H1 (cell line): ENCODE measurements around the gene HP1BP3. TPM values are rescaled to one million over a fixed set of nuclear protein-coding genes. Genes with fewer than 3 reads are reported as not detected.
A peak's percentile ranks its signal among the peaks of the same experiment; 100 is the strongest.

Experiments used
- CTCF ChIA-PET: fragments of 300-600 bp; sonication (Branson Sonifier 250); formaldehyde crosslinking; loops from one replicate; lab custom pipeline; 2021; ENCODE audit not compliant: partially characterized antibody; lab: Charles Lee
- POLR2A ChIA-PET: fragments of 300-600 bp; sonication (Branson Sonifier 250); formaldehyde crosslinking; loops from one replicate; lab custom pipeline; 2021; ENCODE audit warnings: inconsistent platforms; ENCODE audit not compliant: partially characterized antibody; lab: Charles Lee
- DNase-seq, 2 experiments: peaks; one replicate each; pipeline versions ENCODE4 v3.0.0 to v3.0.0-alpha.2; 2010 to 2022; ENCODE audit warnings: low spot score in 2 of 2, low read depth in 1 of 2, mixed read lengths in 1 of 2
- FAIRE-seq: peaks from 2 replicates; lab custom pipeline; 2011; peaks lifted over from hg19 to GRCh38; lab: Jason Lieb, UNC
- H2AFZ ChIP-seq: 2 replicates; pipeline ENCODE4 v1.8.1; 2012; ENCODE audit warnings: low read length, inconsistent platforms
- H2AK5ac ChIP-seq: 2 replicates; pipeline ENCODE4 v1.6.1; 2013; ENCODE audit warnings: low read depth, low read length
- H2BK120ac ChIP-seq: replicated peaks from 2 replicates; pipeline ENCODE3; 2013; ENCODE audit warnings: low read depth, low read length, inconsistent platforms
- H2BK12ac ChIP-seq: 2 replicates; pipeline ENCODE4 v1.6.1; 2013; ENCODE audit warnings: low read depth, low read length
- H2BK15ac ChIP-seq: 2 replicates; pipeline ENCODE4 v1.6.1; 2013; ENCODE audit warnings: low read length
- H2BK20ac ChIP-seq: 2 replicates; pipeline ENCODE4 v1.6.1; 2013; ENCODE audit warnings: low read length
- H2BK5ac ChIP-seq: 2 replicates; pipeline ENCODE4 v1.6.1; 2013; ENCODE audit warnings: low read depth, low read length
- H3K14ac ChIP-seq: 2 replicates; pipeline ENCODE4 v1.6.1; 2013; ENCODE audit warnings: inconsistent platforms; ENCODE audit not compliant: insufficient read length
- H3K18ac ChIP-seq: 2 replicates; pipeline ENCODE4 v1.6.1; 2013; ENCODE audit warnings: low read length; ENCODE audit errors: extremely low read depth
- H3K23ac ChIP-seq: 2 replicates; pipeline ENCODE4 v1.6.1; 2013; ENCODE audit warnings: inconsistent platforms; ENCODE audit not compliant: insufficient read length
- H3K23me2 ChIP-seq: 2 replicates; pipeline ENCODE4 v1.6.1; 2013; ENCODE audit warnings: low read depth, low read length
- H3K27ac ChIP-seq: 2 replicates; pipeline ENCODE4 v1.6.1; 2011; ENCODE audit warnings: low read depth, low read length, inconsistent platforms
- H3K27me3 ChIP-seq, 4 experiments: replicated peaks in 1 of 4; 1 replicate in 1 of 4; 2 replicates in 3 of 4; pipeline versions ENCODE4 v1.6.1 to v1.8.1; 2011 to 2013; ENCODE audit warnings: low read length in 3 of 4, mild to moderate bottlenecking in 3 of 4, inconsistent platforms in 2 of 4, mixed read lengths in 2 of 4, moderate library complexity in 1 of 4; ENCODE audit not compliant: control insufficient read depth in 3 of 4, insufficient read depth in 3 of 4; ENCODE audit errors: extremely low read depth in 1 of 4
- H3K36me3 ChIP-seq, 4 experiments: 2 replicates each; pipeline versions ENCODE4 v1.6.1 to v1.8.1; 2011 to 2013; ENCODE audit warnings: mild to moderate bottlenecking in 4 of 4, low read length in 3 of 4, moderate library complexity in 2 of 4, control low read depth in 1 of 4, inconsistent platforms in 1 of 4; ENCODE audit not compliant: insufficient read depth in 4 of 4, control insufficient read depth in 2 of 4
- H3K4ac ChIP-seq: replicated peaks from 2 replicates; pipeline ENCODE3; 2013; ENCODE audit warnings: low read length, low read depth, mixed read lengths, inconsistent platforms; ENCODE audit not compliant: insufficient read length
- H3K4me1 ChIP-seq, 4 experiments: replicated peaks in 1 of 4; 1 replicate in 1 of 4; 2 replicates in 3 of 4; pipeline versions ENCODE4 v1.6.1 to v1.8.1; 2011 to 2013; ENCODE audit warnings: low read length in 3 of 4, inconsistent platforms in 2 of 4, mixed read lengths in 1 of 4; ENCODE audit not compliant: insufficient read depth in 4 of 4, control insufficient read depth in 3 of 4
- H3K4me2 ChIP-seq, 2 experiments: 2 replicates each; pipeline versions ENCODE4 v1.6.1 to v1.8.1; 2011 to 2013; ENCODE audit warnings: low read depth in 2 of 2, low read length in 2 of 2, control low read depth in 1 of 2, inconsistent platforms in 1 of 2, mild to moderate bottlenecking in 1 of 2; ENCODE audit not compliant: insufficient read depth in 1 of 2
- H3K4me3 ChIP-seq, 4 experiments: fragments of 200-600, 300-600 bp in 1 of 4; sonication (generic), shearing (Covaris generic), sonication (Bioruptor Twin) in 1 of 4; 2 replicates each; pipeline versions ENCODE4 v1.5.1 to v1.8.1; 2011 to 2016; ENCODE audit warnings: low read length in 4 of 4, low read depth in 3 of 4, control low read depth in 2 of 4, inconsistent platforms in 2 of 4, mild to moderate bottlenecking in 2 of 4, mixed read lengths in 1 of 4, moderate library complexity in 1 of 4; ENCODE audit not compliant: insufficient read depth in 2 of 4; ENCODE audit errors: extremely low read depth in 1 of 4
- H3K56ac ChIP-seq: replicated peaks from 2 replicates; pipeline ENCODE3; 2013; ENCODE audit warnings: low read depth, mild to moderate bottlenecking, mixed read lengths, low read length, inconsistent platforms; ENCODE audit not compliant: insufficient read length
- H3K79me1 ChIP-seq: 2 replicates; pipeline ENCODE4 v1.6.1; 2013; ENCODE audit warnings: low read depth, low read length, control low read depth
- H3K79me2 ChIP-seq, 2 experiments: 2 replicates each; pipeline versions ENCODE4 v1.6.1 to v1.8.1; 2012 to 2013; ENCODE audit warnings: low read length in 2 of 2, mild to moderate bottlenecking in 2 of 2, inconsistent platforms in 1 of 2; ENCODE audit not compliant: insufficient read depth in 2 of 2, control insufficient read depth in 1 of 2
- H3K9ac ChIP-seq, 4 experiments: replicated peaks in 1 of 4; 1 replicate in 1 of 4; 2 replicates in 3 of 4; pipeline versions ENCODE4 v1.6.1 to v1.8.1; 2011 to 2013; ENCODE audit warnings: low read depth in 3 of 4, low read length in 3 of 4, control low read depth in 2 of 4, mild to moderate bottlenecking in 2 of 4, moderate library complexity in 2 of 4, inconsistent platforms in 1 of 4; ENCODE audit errors: extremely low read depth in 1 of 4
- H3K9me3 ChIP-seq, 2 experiments: 2 replicates each; pipeline versions ENCODE4 v1.6.1 to v1.8.1; 2012 to 2013; ENCODE audit warnings: mild to moderate bottlenecking in 2 of 2, moderate library complexity in 2 of 2, control low read depth in 1 of 2, inconsistent platforms in 1 of 2, low read depth in 1 of 2, low read length in 1 of 2, mixed read lengths in 1 of 2; ENCODE audit not compliant: insufficient read depth in 2 of 2
- H4K20me1 ChIP-seq, 2 experiments: replicated peaks in 1 of 2; 2 replicates each; pipeline versions ENCODE3 to v1.8.1; 2011 to 2013; ENCODE audit warnings: inconsistent platforms in 2 of 2, low read length in 2 of 2, mild to moderate bottlenecking in 1 of 2; ENCODE audit not compliant: insufficient read depth in 2 of 2, control insufficient read depth in 1 of 2
- H4K5ac ChIP-seq: 2 replicates; pipeline ENCODE4 v1.6.1; 2013; ENCODE audit warnings: low read length, low read depth, mixed read lengths, inconsistent platforms; ENCODE audit not compliant: insufficient read length
- H4K8ac ChIP-seq: 2 replicates; pipeline ENCODE4 v1.8.0; 2013; ENCODE audit warnings: mild to moderate bottlenecking, moderate library complexity, low read length, inconsistent platforms; ENCODE audit not compliant: insufficient read depth; ENCODE audit errors: extremely low read depth
- H4K91ac ChIP-seq: replicated peaks from 2 replicates; pipeline ENCODE3; 2013; ENCODE audit warnings: low read length, mixed read lengths, inconsistent platforms; ENCODE audit not compliant: insufficient read length
- KDM1A ChIP-seq: fragments of 200-600, 300-600 bp; sonication (generic); IDR thresholded peaks from 2 replicates; pipeline ENCODE4 v1.7.1; 2016; ENCODE audit warnings: mild to moderate bottlenecking, low read length, borderline replicate concordance
- WGBS, 2 experiments: shearing (Covaris generic) in 1 of 2; methylation state at CpG; one replicate each; pipeline versions ENCODE4 v1.1.6 to v1.1.7; 2013 to 2015; ENCODE audit warnings: low lambda C conversion rate in 2 of 2, mixed read lengths in 2 of 2, inconsistent platforms in 1 of 2, low coverage in 1 of 2, missing lambda C conversion rate in 1 of 2; ENCODE audit not compliant: insufficient replicate concordance in 2 of 2, insufficient coverage in 1 of 2, insufficient read length in 1 of 2; ENCODE audit errors: extremely low coverage in 1 of 2, missing lambda C conversion rate in 1 of 2; 5-methylcytosine and 5-hydroxymethylcytosine counted together
- polyA plus RNA-seq, 7 experiments: library from polyadenylated mRNA; depleted of rRNA in 3 of 7; stranded (reverse) in 5 of 7; unstranded in 2 of 7; fragments of >200 nt in 5 of 7; fragments of 200-250 nt in 2 of 7; gene quantifications; 1 replicate in 5 of 7; 2 replicates in 1 of 7; 4 replicates in 1 of 7; pipeline versions ENCODE4 v1.2.1 to v1.2.3, GENCODE V29; 2011 to 2013; ENCODE audit warnings: missing spikeins in 2 of 7, mixed read lengths in 2 of 7
- total RNA-seq: library from RNA; stranded (reverse); fragmentation: NEBNext Ultra II Directional; extraction: Animal tissue kit (Norgen Biotek cat#: 25700); gene quantifications from 2 replicates; pipeline ENCODE4 v1.2.1, GENCODE V29; 2021
- TF ChIP-seq, protein P1 (sequence below), 3 experiments: IDR thresholded peaks; 1 replicate in 2 of 3; 2 replicates in 1 of 3; pipeline versions ENCODE4 v1.5.1 to v1.6.1; 2011; ENCODE audit warnings: low read length in 3 of 3, mild to moderate bottlenecking in 3 of 3, inconsistent platforms in 2 of 3, low read depth in 1 of 3, moderate library complexity in 1 of 3; ENCODE audit not compliant: insufficient read depth in 1 of 3; ENCODE audit errors: control extremely low read depth in 1 of 3

Gene HP1BP3
- total and polyA plus RNA-seq, 2 of the 8 experiments (the other 6 are each of a cell fraction or from before 2014, with no cell fraction given): 47.4 to 125 TPM

- H3K4ac ChIP-seq: peak overlapping the region; percentile 27
- ChIA-PET CTCF (interaction anchor here (1.0 to 8.9 kb wide), 5 partner anchors 11 to 64 kb away, joined by 3 to 82 read pairs (median 16); partner anchors contain the start of gene KIF17), POLR2A (interaction anchor here (0.7 to 7.8 kb wide), 6 partner anchors 12 to 68 kb away, joined by 3 to 68 read pairs (median 4); partner anchors contain the start of gene KIF17)
- no peak overlapping the region for H2AFZ ChIP-seq
- H3K27me3 ChIP-seq: peaks cover 2 to 24% (median 23%) of the 10 kb centered on the region in 4 experiments
- no peak overlapping the region for H3K9ac ChIP-seq
- H3K4me1 ChIP-seq: peaks cover 5 to 46% (median 35%) of the 10 kb centered on the region in 4 experiments
- H4K91ac ChIP-seq: no peak overlapping the region
- 80% methylated on average over 9 of the region's 9 CpGs; no CpG with 5 or more reads in 1 of the 2 experiments for WGBS, 2 experiments
- H3K9me3 ChIP-seq: no peaks in the 10 kb centered on the region
- no peak overlapping the region; the same call in 1 of the 2 replicates for H2BK20ac ChIP-seq
- H3K23me2 ChIP-seq: peaks cover 11% of the 10 kb centered on the region; the same call in 1 of the 2 replicates
- no peak overlapping the region for H3K23ac ChIP-seq
- peaks cover 1 to 3% of the 10 kb centered on the region in 2 experiments for H4K20me1 ChIP-seq
- peak overlapping the region; percentile 90; the same call in 1 of the 2 replicates for H2BK12ac ChIP-seq
- no peak overlapping the region for H3K27ac ChIP-seq
- no peak overlapping the region for H2BK120ac ChIP-seq
- H3K18ac ChIP-seq: peak overlapping the region; percentile 95
- peak overlapping the region; percentile 46; the same call in 1 of the 2 replicates for H2BK15ac ChIP-seq
- H4K8ac ChIP-seq: peak overlapping the region; percentile 54; the same call in 1 of the 2 replicates
- no peaks in the 10 kb centered on the region for H3K79me1 ChIP-seq
- no peak for DNase-seq
- no peak for FAIRE-seq
- peak overlapping the region; percentile 51 to 63 for H3K4me2 ChIP-seq
- H3K56ac ChIP-seq: no peak overlapping the region
- H3K36me3 ChIP-seq: no peaks in the 10 kb centered on the region
- H3K14ac ChIP-seq: no peak overlapping the region
- TF ChIP-seq, protein P1, sequence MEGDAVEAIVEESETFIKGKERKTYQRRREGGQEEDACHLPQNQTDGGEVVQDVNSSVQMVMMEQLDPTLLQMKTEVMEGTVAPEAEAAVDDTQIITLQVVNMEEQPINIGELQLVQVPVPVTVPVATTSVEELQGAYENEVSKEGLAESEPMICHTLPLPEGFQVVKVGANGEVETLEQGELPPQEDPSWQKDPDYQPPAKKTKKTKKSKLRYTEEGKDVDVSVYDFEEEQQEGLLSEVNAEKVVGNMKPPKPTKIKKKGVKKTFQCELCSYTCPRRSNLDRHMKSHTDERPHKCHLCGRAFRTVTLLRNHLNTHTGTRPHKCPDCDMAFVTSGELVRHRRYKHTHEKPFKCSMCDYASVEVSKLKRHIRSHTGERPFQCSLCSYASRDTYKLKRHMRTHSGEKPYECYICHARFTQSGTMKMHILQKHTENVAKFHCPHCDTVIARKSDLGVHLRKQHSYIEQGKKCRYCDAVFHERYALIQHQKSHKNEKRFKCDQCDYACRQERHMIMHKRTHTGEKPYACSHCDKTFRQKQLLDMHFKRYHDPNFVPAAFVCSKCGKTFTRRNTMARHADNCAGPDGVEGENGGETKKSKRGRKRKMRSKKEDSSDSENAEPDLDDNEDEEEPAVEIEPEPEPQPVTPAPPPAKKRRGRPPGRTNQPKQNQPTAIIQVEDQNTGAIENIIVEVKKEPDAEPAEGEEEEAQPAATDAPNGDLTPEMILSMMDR (IDR thresholded peaks at IDR 0.05; ENCODE audit: control extremely low read depth in 1 of 3, insufficient read depth in 1 of 3, low read depth in 1 of 3, low read length in 3 of 3): no peak
- TF ChIP-seq KDM1A: peak; percentile 84
- TF ChIP-seq, all 59 proteins: peak for 1
- Histone ChIP-seq H2AK5ac (0 out of 2 replicates have a peak overlapping the region, but pooled peaks have one; percentile 28), H2BK5ac (peak overlapping the region; percentile 49; the same call in 1 of the 2 replicates), H4K5ac (no peak overlapping the region), H3K4me3 (peak overlapping the region in 1 of 4 experiments; percentile 34; a peak in 1 of 8 replicates), H3K79me2 (no peaks in the 10 kb centered on the region; a peak in 1 of 4 replicates)
These were observed 58.5 kb downstream of the HP1BP3 start for GRCh38 chr1:20728371-20729154.
